Vagina (tissue), 2 donors: Measurements from ENCODE around the gene CLRN2.

Source experiments
- POLR2AphosphoS5 ChIP-seq, 2 donors: sonication (generic); formaldehyde crosslinking; IDR thresholded peaks; one replicate each; pipeline ENCODE4 v1.9.0; 2017; ENCODE audit warnings: antibody characterized with exemption in 2 of 2, mild to moderate bottlenecking in 2 of 2, low read depth in 1 of 2; ENCODE audit not compliant: insufficient read depth in 1 of 2
- TF ChIP-seq, protein P1 (sequence below), 3 experiments: fragments of 450-650 bp in 2 of 3; fragments of 200-600 bp in 1 of 3; sonication (generic) in 1 of 3; IDR thresholded peaks; one replicate each; pipeline ENCODE4 v1.5.1; 2017 to 2019; ENCODE audit warnings: antibody characterized with exemption in 3 of 3, mild to moderate bottlenecking in 2 of 3, moderate library complexity in 2 of 3

DNA sequence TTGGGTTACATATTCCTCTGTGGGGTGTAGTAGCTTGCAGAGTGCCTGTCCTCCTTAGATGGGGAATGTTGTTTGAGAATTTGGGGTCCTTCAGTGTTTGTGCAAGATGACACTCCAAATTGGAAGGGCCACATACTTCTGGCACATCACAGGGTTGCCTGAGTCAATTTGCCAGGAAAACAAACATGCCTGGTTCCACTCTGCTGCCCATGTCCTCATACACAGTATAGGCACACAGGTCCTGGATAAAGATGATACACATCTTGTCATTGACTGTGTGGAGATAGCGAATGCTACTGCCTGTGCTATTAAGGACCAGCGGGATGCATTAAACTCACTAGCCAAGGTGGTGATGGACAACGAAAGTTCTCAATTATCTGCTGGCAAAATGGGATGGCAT is 50.9 kb downstream of the CLRN2 start:
- TF ChIP-seq POLR2AphosphoS5 (IDR thresholded peaks at IDR 0.05; ENCODE audit: insufficient read depth in 1 of 2, low read depth in 1 of 2) = no peak
- TF ChIP-seq, protein P1, sequence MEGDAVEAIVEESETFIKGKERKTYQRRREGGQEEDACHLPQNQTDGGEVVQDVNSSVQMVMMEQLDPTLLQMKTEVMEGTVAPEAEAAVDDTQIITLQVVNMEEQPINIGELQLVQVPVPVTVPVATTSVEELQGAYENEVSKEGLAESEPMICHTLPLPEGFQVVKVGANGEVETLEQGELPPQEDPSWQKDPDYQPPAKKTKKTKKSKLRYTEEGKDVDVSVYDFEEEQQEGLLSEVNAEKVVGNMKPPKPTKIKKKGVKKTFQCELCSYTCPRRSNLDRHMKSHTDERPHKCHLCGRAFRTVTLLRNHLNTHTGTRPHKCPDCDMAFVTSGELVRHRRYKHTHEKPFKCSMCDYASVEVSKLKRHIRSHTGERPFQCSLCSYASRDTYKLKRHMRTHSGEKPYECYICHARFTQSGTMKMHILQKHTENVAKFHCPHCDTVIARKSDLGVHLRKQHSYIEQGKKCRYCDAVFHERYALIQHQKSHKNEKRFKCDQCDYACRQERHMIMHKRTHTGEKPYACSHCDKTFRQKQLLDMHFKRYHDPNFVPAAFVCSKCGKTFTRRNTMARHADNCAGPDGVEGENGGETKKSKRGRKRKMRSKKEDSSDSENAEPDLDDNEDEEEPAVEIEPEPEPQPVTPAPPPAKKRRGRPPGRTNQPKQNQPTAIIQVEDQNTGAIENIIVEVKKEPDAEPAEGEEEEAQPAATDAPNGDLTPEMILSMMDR (IDR thresholded peaks at IDR 0.05) = no peak
